ENCODE data around the gene PRG3. TPM values are rescaled to one million over a fixed set of nuclear protein-coding genes. Genes with fewer than 3 reads are reported as not detected.

PRG3 gene
- total and polyA plus RNA-seq, 2 donors (not counting 1 experiment from before 2014, with no cell fraction given), result not detected

- H3K4me3 ChIP-seq (ENCODE audit: control extremely low read depth in 1 of 5, extremely low read depth in 1 of 5, insufficient read depth in 1 of 5, low read depth in 2 of 5, low read length in 4 of 5), result no peak overlapping the region
- H3K79me2 ChIP-seq (ENCODE audit: control insufficient read depth, insufficient read depth, low read length), result no peaks in the 10 kb centered on the region
- CTCF ChIA-PET, result interaction anchor here (3.5 kb wide), 1 partner anchor 9 kb away, joined by 15 read pairs; no protein-coding TSS in a partner anchor
- peaks cover 0 to 6% (median 0%) of the 10 kb centered on the region in 3 donors for H3K9me3 ChIP-seq (ENCODE audit: control extremely low read depth in 1 of 3, control insufficient read depth in 2 of 3, insufficient read depth in 1 of 3, low read length in 2 of 3)
- H3K4me1 ChIP-seq (ENCODE audit: control insufficient read depth in 2 of 2, insufficient read depth in 2 of 2, low read length in 2 of 2), result peaks cover 0 to 4% of the 10 kb centered on the region in 2 donors
- TF ChIP-seq EZH2 (IDR thresholded peaks at IDR 0.05; ENCODE audit: borderline replicate concordance, insufficient read depth, low read depth, low read length, poor library complexity, severe bottlenecking), result no peak
- TF ChIP-seq CTCF (IDR thresholded peaks at IDR 0.05), result no peak
- H3K27me3 ChIP-seq (replicated peaks in 1 of 4; ENCODE audit: control extremely low read depth in 1 of 4, control insufficient read depth in 3 of 4, insufficient read depth in 4 of 4, low read length in 3 of 4), result peaks cover 0 to 6% (median 4%) of the 10 kb centered on the region in 4 experiments
- Mint-ChIP-seq H3K4me1 (peaks cover 3% of the 10 kb centered on the region), H3K4me3 (no peak overlapping the region), H3K9me3 (ENCODE audit: insufficient read depth) (no peaks in the 10 kb centered on the region), H3K27me3 (peaks cover 39% of the 10 kb centered on the region), H3K27ac (no peak overlapping the region)
- H3K36me3 ChIP-seq (replicated peaks in 1 of 2; ENCODE audit: control extremely low read depth in 1 of 2, control insufficient read depth in 1 of 2, extremely low read depth in 1 of 2, insufficient read depth in 2 of 2, low read length in 1 of 2), result no peaks in the 10 kb centered on the region
- no peak overlapping the region for H3K9ac ChIP-seq (ENCODE audit: low read length)
- DNase-seq (no peak), ATAC-seq (ENCODE audit: low read depth) (no peak)
- peak overlapping the region; percentile 9 for H2AFZ ChIP-seq (ENCODE audit: insufficient read depth, low read depth, low read length, poor library complexity, severe bottlenecking)
- no peak overlapping the region for H3K27ac ChIP-seq (ENCODE audit: low read length in 2 of 2)
- intact Hi-C loops (cut with micrococcal nuclease), result no loop called here
- POLR2A ChIA-PET, result no interaction called here
- no peaks in the 10 kb centered on the region for H4K20me1 ChIP-seq (ENCODE audit: control insufficient read depth, insufficient read depth, low read length, poor library complexity, severe bottlenecking)
- 16% methylated on average over 4 of the region's 6 CpGs for WGBS (ENCODE audit: insufficient coverage)
- no peak overlapping the region for H3K4me2 ChIP-seq (replicated peaks; ENCODE audit: low read depth, low read length, poor library complexity, severe bottlenecking)
Observed at GRCh38 chr11:57354699-57355098, 26.3 kb downstream of the PRG3 start.

GRCh38 chr11:57353852-57354251 lies 27.1 kb downstream of the PRG3 start:
- 50% methylated on average over 1 of the region's 4 CpGs for WGBS (ENCODE audit: insufficient coverage)

More at GRCh38 chr11:57353852-57354251, 27.1 kb downstream of the PRG3 start:
- ChIA-PET POLR2A (no interaction called here), CTCF (interaction anchor here (0.6 to 0.9 kb wide), 2 partner anchors 20 to 83 kb away, joined by 3 read pairs; no protein-coding TSS in a partner anchor)
- Histone ChIP-seq H2AFZ (ENCODE audit: insufficient read depth, low read depth, low read length, poor library complexity, severe bottlenecking) (no peak overlapping the region), H3K4me1 (ENCODE audit: control insufficient read depth in 2 of 2, insufficient read depth in 2 of 2, low read length in 2 of 2) (peaks cover 0 to 6% of the 10 kb centered on the region in 2 donors), H3K36me3 (replicated peaks in 1 of 2; ENCODE audit: control extremely low read depth in 1 of 2, control insufficient read depth in 1 of 2, extremely low read depth in 1 of 2, insufficient read depth in 2 of 2, low read length in 1 of 2) (no peaks in the 10 kb centered on the region), H3K4me3 (ENCODE audit: control extremely low read depth in 1 of 5, extremely low read depth in 1 of 5, insufficient read depth in 1 of 5, low read depth in 2 of 5, low read length in 4 of 5) (no peak overlapping the region), H4K20me1 (ENCODE audit: control insufficient read depth, insufficient read depth, low read length, poor library complexity, severe bottlenecking) (no peaks in the 10 kb centered on the region), H3K27me3 (replicated peaks in 1 of 4; ENCODE audit: control extremely low read depth in 1 of 4, control insufficient read depth in 3 of 4, insufficient read depth in 4 of 4, low read length in 3 of 4) (peaks cover 0 to 6% (median 4%) of the 10 kb centered on the region in 4 experiments), H3K27ac (ENCODE audit: low read length in 2 of 2) (no peak overlapping the region), H3K79me2 (ENCODE audit: control insufficient read depth, insufficient read depth, low read length) (no peaks in the 10 kb centered on the region), H3K4me2 (replicated peaks; ENCODE audit: low read depth, low read length, poor library complexity, severe bottlenecking) (no peak overlapping the region), H3K9ac (ENCODE audit: low read length) (no peak overlapping the region), H3K9me3 (ENCODE audit: control extremely low read depth in 1 of 3, control insufficient read depth in 2 of 3, insufficient read depth in 1 of 3, low read length in 2 of 3) (peaks cover 0 to 6% (median 0%) of the 10 kb centered on the region in 3 donors)
- no peak for DNase-seq
- peaks cover 40% of the 10 kb centered on the region for H3K27me3 Mint-ChIP-seq
- TF ChIP-seq EZH2 (IDR thresholded peaks at IDR 0.05; ENCODE audit: borderline replicate concordance, insufficient read depth, low read depth, low read length, poor library complexity, severe bottlenecking) (no peak), CTCF (IDR thresholded peaks at IDR 0.05) (no peak)
- no peak overlapping the region for H3K4me3 Mint-ChIP-seq
- peaks cover 3% of the 10 kb centered on the region for H3K4me1 Mint-ChIP-seq
- intact Hi-C loops (cut with micrococcal nuclease), result no loop called here
- no peaks in the 10 kb centered on the region for H3K9me3 Mint-ChIP-seq (ENCODE audit: insufficient read depth)
- H3K27ac Mint-ChIP-seq, result no peak overlapping the region
- ATAC-seq (ENCODE audit: low read depth), result no peak

Measured in B cell (primary cell).